VCaP (cell line): ENCODE results near the gene ITIH2.
"Not testable (repeated sequence)": the region's sequence is repeated elsewhere in the genome, so short reads cannot be mapped to it uniquely, and the experiment has no call there.

Experiments used
- H3K27ac ChIP-seq: fragments of 450-650 bp; 2 replicates; pipeline ENCODE4 v1.5.1; 2017
- CTCF ChIP-seq: fragments of 450-650 bp; conservative IDR thresholded peaks from 2 replicates; pipeline ENCODE4 v1.5.1; 2017; ENCODE audit warnings: mild to moderate bottlenecking, moderate library complexity

The ITIH2 gene

GRCh38 chr10:7704071-7705016 lies 1.2 kb downstream of the ITIH2 start:
- no peak overlapping the region for H3K27ac ChIP-seq
- TF ChIP-seq CTCF = no peak

GRCh38 chr10:7705341-7705740 lies 2.2 kb downstream of the ITIH2 start:
- no peak for TF ChIP-seq CTCF

GRCh38 chr10:7706534-7707073 lies 3.5 kb downstream of the ITIH2 start:
- no peak for TF ChIP-seq CTCF
- H3K27ac ChIP-seq = no peak overlapping the region

More at GRCh38 chr10:7705341-7705740, 2.2 kb downstream of the ITIH2 start:
- no peak overlapping the region for H3K27ac ChIP-seq

GRCh38 chr10:7707102-7707501 lies 4.0 kb downstream of the ITIH2 start:
- H3K27ac ChIP-seq = no peak overlapping the region
- no peak for TF ChIP-seq CTCF

- no peak overlapping the region for H3K27ac ChIP-seq
- TF ChIP-seq CTCF = no peak
Observed at GRCh38 chr10:7707858-7708622, 4.9 kb downstream of the ITIH2 start.

GRCh38 chr10:7708832-7709231 lies 5.7 kb downstream of the ITIH2 start:
- no peak for TF ChIP-seq CTCF

GRCh38 chr10:7710446-7710845 lies 7.3 kb downstream of the ITIH2 start:
- no peak for TF ChIP-seq CTCF
- H3K27ac ChIP-seq = no peak overlapping the region

More at GRCh38 chr10:7708832-7709231, 5.7 kb downstream of the ITIH2 start:
- no peak overlapping the region for H3K27ac ChIP-seq

GRCh38 chr10:7711075-7711474 lies 8.0 kb downstream of the ITIH2 start:
- not testable (repeated sequence) for H3K27ac ChIP-seq
